Diencephalon (tissue), 1 donor: ENCODE measurements around the gene ZNF280B. TPM values are rescaled to one million over a fixed set of nuclear protein-coding genes. Genes with fewer than 3 reads are reported as not detected.

ENCODE experiments used
- total RNA-seq: library from RNA; depleted of rRNA; stranded (reverse); fragments of >200 nt; gene quantifications from one replicate; pipeline ENCODE4 v1.2.3, GENCODE V29; 2014

ZNF280B gene
- total RNA-seq = 5.8 TPM

DNA sequence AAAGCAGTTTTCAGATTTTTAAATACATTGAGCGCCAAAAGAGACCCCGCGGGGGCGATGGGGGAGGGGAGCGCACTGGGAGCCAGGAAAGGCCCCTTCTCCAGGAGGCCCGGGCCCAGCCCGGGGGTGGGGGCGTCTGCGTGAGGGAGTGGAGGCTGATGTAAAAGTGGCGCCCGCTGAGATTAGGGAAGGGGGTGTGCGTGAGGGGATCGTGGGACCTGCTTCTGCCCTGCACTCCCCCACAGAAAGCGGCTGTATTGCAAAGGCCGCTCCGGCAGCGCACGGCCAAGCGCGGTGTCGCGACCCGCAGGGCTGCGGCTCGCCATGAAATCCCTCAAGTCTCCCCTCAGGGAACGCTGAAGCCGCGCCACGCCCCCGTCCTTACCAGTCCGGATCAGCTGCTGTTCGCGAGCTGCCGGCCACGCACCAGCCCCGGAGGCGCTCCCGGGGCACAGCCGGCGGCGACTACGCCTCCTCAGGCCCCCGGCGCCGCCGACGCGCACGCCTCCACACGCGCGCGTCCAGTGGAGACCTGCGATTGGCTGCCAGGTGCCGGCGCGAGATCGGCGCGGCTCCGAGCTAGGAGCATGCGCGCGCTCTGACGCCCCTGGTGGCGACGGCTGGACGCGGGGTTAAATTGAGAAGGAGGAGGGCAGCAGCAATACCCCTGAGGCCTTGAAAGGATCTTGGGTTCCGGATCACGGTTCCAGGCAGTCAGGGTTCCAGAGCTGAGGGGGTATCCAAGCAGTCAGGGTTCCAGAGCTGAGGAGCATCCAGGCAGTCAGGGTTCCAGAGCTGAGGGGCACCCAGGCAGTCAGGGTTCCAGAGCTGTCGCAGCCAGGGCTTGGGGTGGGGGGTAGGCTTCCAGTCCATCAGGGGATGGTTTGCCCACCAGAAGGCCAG is at the start of gene ZNF280B:
Gene ZNF280B (minus strand): TSS at position 469 of the 903 bp plus-strand sequence. CDS start 19,344 bp downstream, outside the sequence.

DNA sequence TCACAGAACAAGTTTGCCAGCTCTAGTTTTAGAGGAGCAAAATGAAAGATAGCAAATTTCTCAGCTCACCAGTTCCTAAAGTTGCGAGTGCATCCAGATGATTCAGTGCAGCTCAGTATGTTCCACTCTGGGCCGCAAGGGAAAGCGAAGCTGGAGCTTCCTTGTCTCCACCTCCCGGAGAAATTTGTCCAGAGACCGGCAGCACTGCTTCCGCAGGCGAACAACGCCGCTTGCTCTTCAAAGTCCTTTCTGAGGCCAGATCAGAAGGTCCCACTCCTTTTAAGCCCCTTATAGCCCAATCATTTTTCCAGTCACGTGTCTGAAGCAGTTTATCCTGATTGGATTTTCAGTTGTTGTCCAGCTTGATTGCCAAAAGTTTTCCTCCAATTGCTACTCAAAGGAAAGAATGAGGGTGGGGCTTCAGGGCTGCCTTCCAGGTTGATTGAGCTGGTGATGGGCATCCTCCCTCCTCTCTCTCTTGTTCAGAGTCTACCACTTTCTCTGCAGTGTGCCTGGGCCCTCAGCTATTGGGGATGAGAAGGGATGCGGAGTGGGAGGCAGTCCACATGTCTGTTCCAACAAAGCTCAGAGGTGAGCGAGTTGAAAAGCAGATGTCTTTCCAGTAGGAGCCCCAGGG is 11.6 kb upstream of the ZNF280B start, which contains the start of gene ZNF280A:
Gene ZNF280A (minus strand): TSS at position 251 of the 637 bp plus-strand sequence. CDS start 4,640 bp downstream, outside the sequence.

Other genes with a start within 250 kb of the ZNF280B start
- gene ZNF280A, start 11.5 kb upstream of the ZNF280B start, total RNA-seq = not detected
- not detected for gene PRAME, start 50.5 kb upstream of the ZNF280B start, total RNA-seq
- not detected for gene GGTLC2, start 135.9 kb upstream of the ZNF280B start, total RNA-seq